K562 (cell line): ENCODE data around the gene DYSF. TPM values are rescaled to one million over a fixed set of nuclear protein-coding genes. Genes with fewer than 3 reads are reported as not detected.

ENCODE experiments used
- ATAC-seq: fragments of 200-7000 bp; cut with Tn5 transposase; 3 replicates; pipeline ENCODE4 v1.9.1; 2020; ENCODE audit warnings: moderate library complexity
- BruUV-seq: library from RNA; stranded (reverse); fragments of 400-500 nt; replicated peaks from 2 replicates; lab custom pipeline; 2021; lab: Mats Ljungman, UMichigan
- CTCF ChIA-PET: fragments of 300-600 bp; formaldehyde crosslinking; extraction: SDS; loops from one replicate; lab custom pipeline; 2021; ENCODE audit warnings: low intra/inter-chr PET ratio; lab: Yijun Ruan, JAX
- POLR2A ChIA-PET: fragments of 300-600, 350-650 bp; sonication (Branson Sonifier 250); formaldehyde crosslinking; extraction: SDS; loops from one replicate; lab custom pipeline; 2021; ENCODE audit warnings: antibody characterized with exemption, inconsistent platforms; lab: Yijun Ruan, JAX
- DNase-seq, 4 experiments: peaks; one replicate each; pipeline versions ENCODE4 v3.0.0 to v3.0.0-alpha.2; 2011 to 2018; ENCODE audit warnings: low spot score in 3 of 4, mixed read lengths in 3 of 4; ENCODE audit errors: extremely low read depth in 1 of 4
- FAIRE-seq: peaks from 2 replicates; lab custom pipeline; 2011; peaks lifted over from hg19 to GRCh38; lab: Jason Lieb, UNC
- H2AFZ ChIP-seq: 2 replicates; pipeline ENCODE4 v1.6.0; 2011; ENCODE audit warnings: low read depth, low read length, control low read depth, inconsistent platforms
- H3K27ac ChIP-seq: fragments of 200-600 bp; 3 replicates; pipeline ENCODE4 v1.8.0; 2011; ENCODE audit warnings: low read depth, mild to moderate bottlenecking, control low read depth, inconsistent platforms, low read length, moderate library complexity, mixed read lengths; ENCODE audit errors: extremely low read depth
- H3K27me3 ChIP-seq, 2 experiments: fragments of 300-600 bp in 1 of 2; 2 replicates in 1 of 2; 3 replicates in 1 of 2; pipeline versions ENCODE4 v1.6.0 to v1.8.0; 2011; ENCODE audit warnings: inconsistent platforms in 2 of 2, low read length in 2 of 2, mild to moderate bottlenecking in 1 of 2, mixed read lengths in 1 of 2, moderate library complexity in 1 of 2; ENCODE audit not compliant: control insufficient read depth in 2 of 2, insufficient read depth in 2 of 2
- H3K36me3 ChIP-seq: fragments of 300-600 bp; 3 replicates; pipeline ENCODE4 v1.8.0; 2011; ENCODE audit warnings: mild to moderate bottlenecking, low read length, inconsistent platforms; ENCODE audit not compliant: control insufficient read depth, insufficient read depth
- H3K4me1 ChIP-seq, 2 experiments: fragments of 200-600 bp in 1 of 2; replicated peaks in 1 of 2; 2 replicates in 1 of 2; 3 replicates in 1 of 2; pipeline versions ENCODE4 v1.5.1 to v1.8.0; 2011; ENCODE audit warnings: inconsistent platforms in 2 of 2, low read length in 2 of 2, mild to moderate bottlenecking in 1 of 2, mixed read lengths in 1 of 2, moderate library complexity in 1 of 2; ENCODE audit not compliant: control insufficient read depth in 2 of 2, insufficient read depth in 2 of 2
- H3K4me2 ChIP-seq: 2 replicates; pipeline ENCODE4 v1.6.1; 2011; ENCODE audit warnings: low read length, control low read depth, inconsistent platforms, mixed read lengths; ENCODE audit not compliant: insufficient read depth
- H3K4me3 ChIP-seq: fragments of 200-600 bp; sonication (generic), shearing (Covaris generic); 2 replicates; pipeline ENCODE4 v1.5.1; 2016; ENCODE audit warnings: control low read depth, inconsistent platforms
- H3K79me2 ChIP-seq: fragments of 200-600 bp; 3 replicates; pipeline ENCODE4 v1.8.0; 2011; ENCODE audit warnings: low read length, inconsistent platforms; ENCODE audit not compliant: control insufficient read depth, insufficient read depth
- H3K9ac ChIP-seq, 2 experiments: 2 replicates each; pipeline versions ENCODE4 v1.6.0 to v1.6.1; 2011; ENCODE audit warnings: low read depth in 2 of 2, low read length in 2 of 2, control low read depth in 1 of 2, inconsistent platforms in 1 of 2, mild to moderate bottlenecking in 1 of 2, mixed read lengths in 1 of 2; ENCODE audit not compliant: insufficient read depth in 1 of 2
- H3K9me1 ChIP-seq: one replicate; pipeline ENCODE4 v1.6.0; 2011; ENCODE audit warnings: inconsistent platforms, mild to moderate bottlenecking, low read length, moderate library complexity; ENCODE audit not compliant: control insufficient read depth, insufficient read depth
- H3K9me3 ChIP-seq: replicated peaks from 2 replicates; pipeline ENCODE4 v1.5.1; 2011; ENCODE audit warnings: low read depth, low read length, inconsistent platforms; ENCODE audit not compliant: control insufficient read depth, insufficient read depth
- H4K20me1 ChIP-seq: replicated peaks from 2 replicates; pipeline ENCODE4 v1.6.1; 2011; ENCODE audit warnings: low read length, inconsistent platforms, mixed read lengths; ENCODE audit not compliant: control insufficient read depth, insufficient read depth
- ARID1B ChIP-seq: fragments of 450-650 bp; IDR thresholded peaks from 2 replicates; pipeline ENCODE4 v1.6.1; 2016; ENCODE audit warnings: antibody characterized with exemption, mild to moderate bottlenecking, inconsistent platforms
- DDX20 ChIP-seq: fragments of 450-650 bp; IDR thresholded peaks from 2 replicates; pipeline ENCODE4 v1.6.1; 2016; ENCODE audit warnings: missing genetic modification characterization, low read depth, mild to moderate bottlenecking, missing compliant biosample characterization, moderate library complexity
- MTA1 ChIP-seq: fragments of 450-650 bp; IDR thresholded peaks from 2 replicates; pipeline ENCODE4 v1.6.1; 2017; ENCODE audit warnings: borderline replicate concordance
- NFE2L1 ChIP-seq: fragments of 450-650 bp; IDR thresholded peaks from 2 replicates; pipeline ENCODE4 v1.6.1; 2016; ENCODE audit warnings: missing genetic modification characterization, low read depth, mild to moderate bottlenecking, missing compliant biosample characterization, moderate library complexity, borderline replicate concordance
- SMARCC2 ChIP-seq: fragments of 450-650 bp; IDR thresholded peaks from 2 replicates; pipeline ENCODE4 v1.6.1; 2017; ENCODE audit warnings: antibody characterized with exemption, moderate library complexity, mild to moderate bottlenecking, low read depth
- SP1 ChIP-seq: sonication (generic); formaldehyde crosslinking; IDR thresholded peaks from 2 replicates; pipeline ENCODE4 v1.8.1; 2022; ENCODE audit warnings: mild to moderate bottlenecking, missing genetic modification reagents
- TAL1 ChIP-seq: fragments of 450-650 bp; IDR thresholded peaks from 2 replicates; pipeline ENCODE4 v1.6.1; 2016; ENCODE audit warnings: mild to moderate bottlenecking
- ZNF23 ChIP-seq: fragments of 250-450 bp; sonication (Bioruptor Pico); IDR thresholded peaks from 2 replicates; pipeline ENCODE4 v1.4.0; 2020; ENCODE audit warnings: mild to moderate bottlenecking
- ZNF766 ChIP-seq: fragments of 200-800 bp; sonication (Bioruptor generic); conservative IDR thresholded peaks from 2 replicates; pipeline ENCODE4 v1.6.1; 2016; ENCODE audit warnings: missing genetic modification characterization, missing compliant biosample characterization
- ZSCAN32 ChIP-seq: fragments of 450-650 bp; formaldehyde crosslinking; IDR thresholded peaks from 2 replicates; pipeline ENCODE4 v1.4.0; 2020; ENCODE audit warnings: mild to moderate bottlenecking, moderate library complexity
- WGBS: fragments of 100-300 bp; shearing (Covaris generic); methylation state at CpG from one replicate; pipeline ENCODE4 v1.1.6; 2016; ENCODE audit warnings: low coverage, mixed read lengths; ENCODE audit not compliant: insufficient coverage; ENCODE audit errors: missing lambda C conversion rate; 5-methylcytosine and 5-hydroxymethylcytosine counted together
- in situ Hi-C: fragments of 300-500 bp; cut with MboI; formaldehyde crosslinking; loops from 4 replicates; pipeline ENCODE4 v1.15.0; 2018; ENCODE audit warnings: inconsistent platforms, mixed read lengths
- intact Hi-C: fragments of 100-400 bp; cut with micrococcal nuclease; formaldehyde crosslinking; loops from 2 replicates; pipeline ENCODE4 v1.14.2; 2022
- polyA plus RNA-seq, 8 experiments: library from polyadenylated mRNA; depleted of rRNA in 4 of 8; stranded (reverse) in 5 of 8; unstranded in 3 of 8; fragments of >200 nt; fragmentation: Nextera tagmentation in 2 of 8; fragmentation: Illumina TruSeq in 1 of 8; extraction: Ambion mirVana in 2 of 8; extraction: Trizol in 1 of 8; gene quantifications; 2 replicates each; pipeline versions ENCODE4 v1.2.1 to v1.2.3, GENCODE V29; 2011 to 2014; ENCODE audit warnings: inconsistent platforms in 1 of 8, missing spikeins in 1 of 8
- total RNA-seq, 7 experiments: library from RNA; depleted of rRNA in 6 of 7; stranded (reverse); fragments of >200 nt in 6 of 7; fragmentation: Illumina TruSeq in 2 of 7; extraction: Trizol in 2 of 7; gene quantifications; 2 replicates each; pipeline versions ENCODE4 v1.2.1 to v1.2.3, GENCODE V29; 2011 to 2021; ENCODE audit warnings: low replicate concordance in 1 of 7
- TF ChIP-seq, protein P1 (sequence below): sonication (generic); formaldehyde crosslinking; IDR thresholded peaks from 2 replicates; pipeline ENCODE4 v1.8.0; 2022; ENCODE audit warnings: mild to moderate bottlenecking, missing genetic modification reagents
- TF ChIP-seq, protein P2 (sequence below): sonication (generic); formaldehyde crosslinking; IDR thresholded peaks from 2 replicates; pipeline ENCODE4 v1.8.1; 2023; ENCODE audit warnings: mild to moderate bottlenecking, missing genetic modification reagents

DYSF gene
- total and polyA plus RNA-seq, 9 of the 15 experiments (the other 6 are each of a cell fraction or from before 2014, with no cell fraction given): 0.01 to 0.80 (median 0.29) TPM

DNA sequence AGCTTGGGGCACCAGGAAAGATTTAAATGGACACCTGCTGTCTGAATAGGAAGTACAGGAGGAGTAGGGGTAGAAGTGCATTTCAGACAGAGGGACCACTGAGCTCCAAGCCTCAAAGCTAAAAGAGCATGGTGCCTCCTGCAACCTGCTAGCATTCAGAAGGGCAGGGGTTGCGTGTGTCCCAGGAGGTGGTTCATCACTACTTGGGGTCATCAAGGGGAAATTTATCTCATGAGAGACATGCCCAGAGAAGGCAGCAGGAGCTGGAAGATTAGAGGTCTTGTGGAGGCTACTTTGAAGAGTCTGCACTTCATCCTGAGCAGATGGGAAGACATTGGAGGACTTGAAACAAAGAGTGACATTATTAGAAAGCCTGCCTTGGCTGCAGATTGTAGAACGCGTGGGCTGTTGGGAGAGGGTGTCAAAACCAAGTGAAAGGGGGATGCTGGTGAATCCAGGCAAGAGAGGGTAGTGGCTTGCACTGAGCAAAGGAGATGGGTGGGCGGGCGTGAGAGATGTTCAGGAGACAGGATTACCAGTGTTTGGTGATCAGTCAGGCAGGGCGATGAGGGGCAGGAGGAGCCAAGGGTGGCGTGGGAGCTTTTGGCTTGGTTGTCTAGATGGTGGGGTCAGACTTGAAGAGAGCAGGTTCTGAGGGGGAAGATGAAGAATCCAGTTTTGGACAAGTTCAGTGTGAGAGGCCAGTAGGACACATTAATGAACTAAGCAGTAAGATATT, 154.0 kb downstream of the DYSF start:
- peaks cover 8 to 10% of the 10 kb centered on the region in 2 experiments for H3K4me1 ChIP-seq
- in situ Hi-C loops (no loop called here), intact Hi-C loops (loop anchor here (5.0 kb wide), 1 partner anchor 60 kb away; no protein-coding TSS in a partner anchor)
- FAIRE-seq: no peak
- H3K79me2 ChIP-seq: no peaks in the 10 kb centered on the region
- H3K9ac ChIP-seq: no peak overlapping the region
- H3K27ac ChIP-seq: no peak overlapping the region
- BruUV-seq: no TSS peak
- no peaks in the 10 kb centered on the region for H3K36me3 ChIP-seq
- H2AFZ ChIP-seq: no peak overlapping the region
- H3K4me3 ChIP-seq: no peak overlapping the region
- no peaks in the 10 kb centered on the region for H3K9me1 ChIP-seq
- H3K9me3 ChIP-seq: no peaks in the 10 kb centered on the region
- POLR2A ChIA-PET: interaction anchor here (0.6 to 0.7 kb wide), 2 partner anchors 8 to 121 kb away, joined by 3 to 4 read pairs; no protein-coding TSS in a partner anchor
- 0 out of 2 replicates have a peak, but pooled peaks cover 11% of the 10 kb centered on the region for H4K20me1 ChIP-seq
- TF ChIP-seq ARID1B (no peak), TAL1 (0 out of 2 replicates have a peak, but pooled peaks have one; percentile 5)
- TF ChIP-seq, all 486 proteins: peak for 1
- DNase-seq (no peak), ATAC-seq (no peak)
- Histone ChIP-seq H3K4me2 (no peak overlapping the region), H3K27me3 (peaks cover 0 to 78% of the 10 kb centered on the region in 2 experiments; a peak in 2 of 5 replicates)
- WGBS: under 1% methylated on average over 7 of the region's 7 CpGs
- CTCF ChIA-PET: interaction anchor here (0.6 kb wide), 1 partner anchor 194 kb away, joined by 3 read pairs; no protein-coding TSS in a partner anchor

DNA sequence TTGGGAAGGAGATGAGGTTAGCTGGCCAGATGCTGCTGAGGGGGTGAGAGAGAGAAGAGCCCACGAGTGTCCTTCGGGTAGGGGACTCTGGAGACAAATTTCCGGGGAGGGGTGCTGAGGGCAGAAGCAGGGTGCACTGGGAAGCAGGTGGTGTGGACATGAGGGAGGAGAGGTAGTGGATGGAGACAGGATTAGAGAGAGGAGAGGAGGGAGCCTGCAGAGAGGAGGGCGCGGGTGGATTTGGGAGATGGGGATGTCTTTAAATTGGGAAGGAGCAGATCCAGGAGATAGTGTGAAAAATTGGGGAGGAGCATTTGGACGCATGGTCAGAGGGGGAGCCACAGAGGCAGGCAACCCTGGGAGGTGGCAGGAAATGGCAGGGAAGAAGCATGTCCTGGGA, 154.7 kb downstream of the DYSF start:
- no peak overlapping the region for H3K4me2 ChIP-seq
- FAIRE-seq (no peak), ATAC-seq (no peak), DNase-seq (no peak)
- peaks cover 0 to 76% of the 10 kb centered on the region in 2 experiments; a peak in 2 of 5 replicates for H3K27me3 ChIP-seq
- H3K9ac ChIP-seq: no peak overlapping the region
- 1% methylated on average over 6 of the region's 6 CpGs for WGBS
- no TSS peak for BruUV-seq
- ChIA-PET POLR2A (no interaction called here), CTCF (no interaction called here)
- H3K9me3 ChIP-seq: no peaks in the 10 kb centered on the region
- TF ChIP-seq NFE2L1 (tag) (no peak), ZNF23 (no peak), SMARCC2 (no peak), SP1 (CRISPR knock-in tag) (no peak), ZSCAN32 (CRISPR knock-in tag) (no peak), ZNF766 (CRISPR knock-in tag) (no peak), MTA1 (no peak), DDX20 (no peak)
- TF ChIP-seq, protein P1, sequence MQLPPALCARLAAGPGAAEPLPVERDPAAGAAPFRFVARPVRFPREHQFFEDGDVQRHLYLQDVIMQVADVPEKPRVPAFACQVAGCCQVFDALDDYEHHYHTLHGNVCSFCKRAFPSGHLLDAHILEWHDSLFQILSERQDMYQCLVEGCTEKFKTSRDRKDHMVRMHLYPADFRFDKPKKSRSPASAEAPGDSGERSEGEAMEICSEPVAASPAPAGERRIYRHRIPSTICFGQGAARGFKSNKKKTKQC (CRISPR knock-in tag): no peak
- TF ChIP-seq, protein P2, sequence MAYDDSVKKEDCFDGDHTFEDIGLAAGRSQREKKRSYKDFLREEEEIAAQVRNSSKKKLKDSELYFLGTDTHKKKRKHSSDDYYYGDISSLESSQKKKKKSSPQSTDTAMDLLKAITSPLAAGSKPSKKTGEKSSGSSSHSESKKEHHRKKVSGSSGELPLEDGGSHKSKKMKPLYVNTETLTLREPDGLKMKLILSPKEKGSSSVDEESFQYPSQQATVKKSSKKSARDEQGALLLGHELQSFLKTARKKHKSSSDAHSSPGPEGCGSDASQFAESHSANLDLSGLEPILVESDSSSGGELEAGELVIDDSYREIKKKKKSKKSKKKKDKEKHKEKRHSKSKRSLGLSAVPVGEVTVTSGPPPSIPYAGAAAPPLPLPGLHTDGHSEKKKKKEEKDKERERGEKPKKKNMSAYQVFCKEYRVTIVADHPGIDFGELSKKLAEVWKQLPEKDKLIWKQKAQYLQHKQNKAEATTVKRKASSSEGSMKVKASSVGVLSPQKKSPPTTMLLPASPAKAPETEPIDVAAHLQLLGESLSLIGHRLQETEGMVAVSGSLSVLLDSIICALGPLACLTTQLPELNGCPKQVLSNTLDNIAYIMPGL (CRISPR knock-in tag): no peak
- H3K36me3 ChIP-seq: no peaks in the 10 kb centered on the region
- H3K4me3 ChIP-seq: no peak overlapping the region
- H3K9me1 ChIP-seq: no peaks in the 10 kb centered on the region
- intact Hi-C loops: loop anchor here (5.0 kb wide), 1 partner anchor 61 kb away; no protein-coding TSS in a partner anchor
- H2AFZ ChIP-seq: no peak overlapping the region
- no peaks in the 10 kb centered on the region for H3K79me2 ChIP-seq
- H4K20me1 ChIP-seq: 0 out of 2 replicates have a peak, but pooled peaks cover 11% of the 10 kb centered on the region
- in situ Hi-C loops: no loop called here
- peaks cover 8 to 10% of the 10 kb centered on the region in 2 experiments for H3K4me1 ChIP-seq
- no peak overlapping the region for H3K27ac ChIP-seq
